Measurements from ENCODE around the gene ZNF19.

- TF ChIP-seq CREB1 (IDR thresholded peaks at IDR 0.05; ENCODE audit: low read depth) (no peak), NFIC (IDR thresholded peaks at IDR 0.05) (no peak), EGR1 (IDR thresholded peaks at IDR 0.05) (no peak), CEBPB (IDR thresholded peaks at IDR 0.05) (no peak), REST (IDR thresholded peaks at IDR 0.05; ENCODE audit: low read depth) (no peak), RAD21 (IDR thresholded peaks at IDR 0.05; ENCODE audit: low read depth) (no peak), ZBTB7A (IDR thresholded peaks at IDR 0.05; ENCODE audit: low read depth) (no peak), USF1 (IDR thresholded peaks at IDR 0.05) (no peak), FOXM1 (IDR thresholded peaks at IDR 0.05; ENCODE audit: borderline replicate concordance, low read depth) (no peak), EP300 (IDR thresholded peaks at IDR 0.05; ENCODE audit: borderline replicate concordance) (no peak), TCF12 (IDR thresholded peaks at IDR 0.05; ENCODE audit: low read depth) (no peak), MAX (IDR thresholded peaks at IDR 0.05) (no peak), TEAD4 (IDR thresholded peaks at IDR 0.05) (no peak)
Observed at GRCh38 chr16:71428385-71428784, 60.7 kb downstream of the ZNF19 start.

Data from Ishikawa (cell line).